Stimulated activated naive CD8-positive, alpha-beta T cell treated with anti-CD3 and anti-CD28 coated beads, Interleukin-15, Interleukin-2, amounts not matched to agents 100 U/mL and 50 U/mL, for 24 hours (primary cell): ENCODE measurements around the gene CRYBG3.

ENCODE experiments used
- ATAC-seq: fragments of 150-1000 bp; cut with Tn5 transposase; one replicate; pipeline ENCODE4 v1.10.0; 2021
- DNase-seq: peaks from one replicate; pipeline ENCODE4 v3.0.0; 2021

The CRYBG3 gene

DNA sequence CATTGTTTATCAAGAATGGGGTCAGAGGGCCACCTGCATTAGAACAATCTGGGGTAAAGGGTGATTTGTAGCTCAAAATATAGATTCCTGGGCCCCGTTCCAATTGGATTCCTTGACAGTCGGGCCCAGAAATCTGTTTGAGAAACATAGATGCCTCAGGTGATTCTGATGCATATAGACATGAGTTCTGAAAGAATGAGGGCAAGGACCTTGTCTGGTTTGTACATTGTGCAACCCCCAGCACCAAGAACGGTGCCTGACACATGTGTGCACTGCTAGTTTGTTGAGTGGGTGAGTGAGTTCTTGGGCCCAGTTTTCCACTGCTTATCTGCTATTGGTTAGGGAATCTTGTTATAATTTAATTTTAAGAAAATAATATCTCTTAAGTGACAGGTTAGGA is 16.6 kb downstream of the CRYBG3 start:
- no peak for ATAC-seq

DNA sequence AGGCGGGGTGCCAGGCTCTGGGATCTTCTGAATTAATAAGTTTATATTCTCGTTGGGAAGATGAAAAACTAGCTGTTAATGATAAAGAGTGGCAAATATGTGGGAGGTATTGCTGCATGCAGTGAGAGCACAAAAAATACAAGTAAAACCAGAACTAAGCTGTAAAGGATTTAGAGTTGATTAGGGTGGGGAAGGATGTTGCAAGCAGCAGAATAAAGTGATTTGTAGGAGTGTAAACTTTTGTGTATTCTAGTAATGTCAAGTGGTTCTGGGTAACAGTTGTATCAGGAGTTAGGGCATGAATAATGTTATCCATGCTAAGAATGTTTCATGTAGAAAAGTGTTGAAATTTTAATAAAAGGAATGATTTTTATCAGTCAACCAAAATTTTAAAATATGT is 18.1 kb downstream of the CRYBG3 start:
- DNase-seq (no peak), ATAC-seq (no peak)

More for the DNA sequence above, 16.6 kb downstream of the CRYBG3 start:
- no peak for DNase-seq

DNA sequence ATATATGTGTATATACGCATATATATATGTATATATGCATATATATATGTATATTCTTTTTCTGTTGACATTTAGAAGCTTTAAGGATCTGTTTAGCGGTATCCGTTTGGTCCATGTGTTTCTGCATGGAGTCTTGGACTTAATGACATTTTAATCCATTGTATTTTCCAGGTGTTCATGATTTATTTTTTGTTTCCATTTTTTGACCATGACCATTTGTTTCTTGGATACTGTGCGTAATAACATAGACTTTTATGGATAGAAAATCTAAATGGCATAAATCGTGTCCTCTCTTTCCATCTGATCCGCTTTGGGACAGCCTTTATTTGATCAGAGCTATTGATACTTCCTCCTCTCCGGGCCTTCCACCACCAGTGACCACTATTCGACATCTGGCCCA is 19.5 kb downstream of the CRYBG3 start:
- DNase-seq, result no peak
- no peak for ATAC-seq

DNA sequence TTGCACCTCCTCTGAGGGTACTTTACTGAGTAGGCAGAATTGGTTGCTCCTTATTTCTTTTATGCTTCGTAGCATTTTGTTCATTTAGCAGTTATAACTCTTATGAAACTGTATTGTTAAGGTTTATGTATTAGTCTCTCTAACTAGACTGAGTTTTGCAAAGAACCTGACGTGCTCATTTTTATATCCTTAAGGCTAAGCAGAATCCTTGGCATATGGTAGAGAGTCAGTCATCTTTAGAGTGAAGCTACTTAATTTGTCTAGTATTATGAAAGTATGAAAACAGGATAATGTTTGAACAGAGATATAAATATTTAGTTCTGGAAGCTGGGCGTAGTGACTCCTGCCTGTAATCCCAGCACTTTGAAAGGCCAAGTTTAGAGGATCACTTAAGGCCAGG is 20.1 kb downstream of the CRYBG3 start:
- DNase-seq, result no peak
- no peak for ATAC-seq

DNA sequence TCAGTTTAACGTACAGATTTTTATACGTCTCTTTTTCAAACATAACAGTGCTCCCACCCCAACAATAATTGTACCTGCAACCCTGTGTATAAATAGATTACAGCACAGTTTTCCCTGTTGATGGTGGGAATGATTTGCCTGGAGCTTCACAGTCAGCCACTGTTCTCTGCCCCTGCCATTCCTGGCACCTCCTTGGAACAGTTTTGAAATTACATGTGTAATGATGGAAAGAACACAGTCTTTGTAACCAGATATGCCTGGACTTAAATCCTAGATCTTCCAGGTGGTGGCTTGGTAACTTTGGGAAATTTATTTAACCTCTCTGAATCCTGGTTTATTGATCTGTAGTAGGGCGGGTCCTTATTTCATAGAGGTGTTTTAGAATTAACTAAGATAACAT is 27.0 kb downstream of the CRYBG3 start:
- DNase-seq (no peak), ATAC-seq (no peak)

DNA sequence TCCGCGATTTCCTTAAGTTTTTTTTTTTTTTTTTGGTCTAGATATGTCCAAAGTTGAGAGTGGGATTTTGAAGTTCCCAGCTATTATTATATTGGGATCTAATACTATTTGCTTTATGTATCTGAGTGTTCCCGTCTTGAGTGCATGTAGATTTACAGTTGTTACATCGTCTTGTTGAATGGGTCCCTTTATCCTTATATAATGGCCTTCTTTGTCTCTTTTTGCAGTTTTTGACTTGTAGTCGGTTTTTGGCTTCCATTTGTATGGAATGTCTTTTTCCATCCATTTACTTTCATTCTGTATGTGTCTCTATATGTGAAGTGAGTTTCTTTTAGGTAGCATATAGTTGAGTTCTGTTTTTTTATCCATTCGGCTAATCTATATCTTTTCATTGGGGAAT is 35.6 kb downstream of the CRYBG3 start:
- ATAC-seq (no peak), DNase-seq (no peak)

DNA sequence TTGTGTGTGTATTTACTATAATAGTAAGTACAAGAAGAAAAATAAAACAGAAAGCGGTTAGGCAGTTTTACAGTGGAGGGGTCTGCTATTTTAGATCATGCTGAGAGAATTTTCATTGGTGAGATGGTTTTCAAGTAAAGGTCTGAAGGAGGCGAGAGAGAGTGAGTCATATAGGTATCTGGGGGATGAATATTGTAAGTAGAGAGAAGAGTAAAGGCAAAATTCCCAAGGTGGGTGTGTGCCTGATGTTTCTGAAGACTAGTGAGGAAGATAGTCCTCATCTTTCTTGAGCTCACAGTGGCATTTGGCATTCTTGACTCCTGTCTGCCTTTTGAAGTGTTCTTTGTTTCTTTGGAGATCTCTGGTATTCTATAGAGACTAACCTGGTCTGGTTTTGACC is 38.6 kb downstream of the CRYBG3 start:
- ATAC-seq (no peak), DNase-seq (no peak)

DNA sequence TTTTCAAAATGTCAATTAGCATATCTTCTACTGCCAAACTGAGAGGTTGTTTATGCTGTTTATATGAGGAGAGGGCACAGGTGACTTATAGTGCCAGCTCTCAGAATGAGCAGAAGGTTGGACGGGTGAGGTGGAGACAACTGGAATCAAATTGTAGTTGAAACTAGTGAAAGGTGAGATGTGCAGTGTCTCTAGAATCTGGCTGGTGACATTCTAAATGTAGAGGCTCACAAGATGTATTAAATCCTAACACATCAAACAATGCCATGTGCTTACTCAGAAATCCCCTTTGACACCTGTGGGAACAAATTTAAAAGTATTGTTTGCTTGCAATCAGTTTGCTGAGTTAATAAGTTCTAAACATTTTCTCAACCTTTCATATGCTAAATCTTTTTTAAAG is 40.8 kb downstream of the CRYBG3 start:
- ATAC-seq (no peak), DNase-seq (no peak)

DNA sequence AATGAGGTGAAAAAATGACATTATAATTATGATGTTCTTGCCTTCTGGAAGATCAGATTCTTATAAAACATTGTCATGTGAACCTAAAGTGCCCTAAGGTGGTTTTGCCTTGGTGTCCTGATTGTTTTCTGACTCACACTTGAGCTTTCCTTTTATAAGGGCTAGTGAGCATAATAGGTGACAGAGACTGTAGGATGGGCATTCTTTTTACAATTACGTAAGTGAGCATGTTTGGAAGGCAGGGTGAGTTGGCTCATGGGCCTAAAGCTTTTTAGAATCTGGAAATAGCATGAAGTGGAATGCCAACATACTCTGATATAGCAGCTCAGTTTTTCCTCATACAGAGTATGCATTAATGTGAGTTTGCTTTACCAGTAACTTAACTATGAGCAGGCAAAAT is 41.2 kb downstream of the CRYBG3 start:
- ATAC-seq (no peak), DNase-seq (no peak)

DNA sequence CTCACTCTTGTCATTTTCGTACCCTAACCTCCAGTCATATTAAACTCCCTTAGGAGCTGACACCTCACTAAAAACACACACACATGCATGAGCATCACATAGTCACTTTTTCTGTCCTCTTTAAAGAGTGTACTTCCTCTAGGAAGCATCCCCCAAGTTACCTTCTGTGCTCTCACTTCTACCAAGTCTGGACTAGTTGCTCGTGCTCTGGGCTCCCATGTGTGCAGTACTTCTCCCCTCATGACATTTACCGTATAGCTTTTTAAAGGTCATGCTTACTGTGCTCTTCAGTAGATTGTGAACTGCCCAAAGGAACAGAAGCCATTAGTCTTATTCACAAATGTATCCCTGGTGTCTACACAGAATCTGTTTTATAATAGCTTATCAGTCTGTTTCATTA is 42.0 kb downstream of the CRYBG3 start:
- no peak for ATAC-seq

DNA sequence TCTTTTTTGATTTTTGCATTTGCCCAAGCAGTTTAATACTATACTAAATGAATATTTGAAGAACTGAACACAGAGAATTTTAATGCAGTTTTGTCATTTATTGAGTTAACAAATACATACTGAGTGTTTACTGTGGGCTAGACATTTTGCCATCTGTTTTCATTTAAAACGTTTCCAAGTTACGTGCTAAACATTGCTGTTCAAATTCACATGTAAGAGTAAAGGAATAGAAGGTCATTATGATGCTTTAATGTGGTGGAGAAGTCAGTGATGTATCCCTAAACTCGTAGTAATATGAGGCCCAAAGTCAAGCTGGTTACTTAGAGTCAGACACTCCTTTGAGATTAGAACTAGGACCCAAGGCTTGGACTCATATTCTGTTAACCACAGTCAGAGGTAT is 49.4 kb downstream of the CRYBG3 start:
- no peak for DNase-seq
- ATAC-seq, result no peak

More for the DNA sequence above, 42.0 kb downstream of the CRYBG3 start:
- no peak for DNase-seq

DNA sequence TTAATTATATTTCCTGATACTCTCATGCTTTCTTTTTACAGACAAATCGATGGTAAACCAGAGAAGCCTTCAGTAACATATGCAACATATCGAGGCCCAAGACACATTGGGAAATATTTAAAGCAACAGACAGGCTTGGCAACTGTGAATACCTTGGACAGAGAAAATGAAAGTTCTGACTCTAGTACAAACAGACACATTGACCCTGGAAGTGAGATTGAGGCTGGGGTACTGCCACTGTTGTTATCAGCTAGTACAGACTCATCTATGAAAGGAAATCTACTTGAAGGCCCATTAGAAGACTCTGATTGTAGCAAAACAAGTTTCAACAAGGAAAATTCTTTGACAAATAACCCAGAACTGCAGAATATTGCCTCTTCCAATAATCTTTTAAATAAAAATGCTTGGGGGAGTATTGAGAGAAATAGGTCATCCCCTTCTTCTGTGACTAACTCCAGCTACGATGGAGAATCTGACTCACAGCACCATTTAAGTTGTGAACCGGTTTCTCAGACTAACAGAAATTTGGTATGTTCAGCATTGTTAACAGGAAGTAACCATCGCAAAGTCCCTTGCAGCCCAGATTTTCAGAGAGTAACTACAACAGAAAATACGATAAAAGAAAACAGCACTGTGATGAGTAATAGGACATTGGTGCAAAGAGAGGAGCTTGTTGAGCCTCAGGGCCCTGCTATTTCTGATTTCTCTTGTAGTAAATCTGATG is 50.2 kb downstream of the CRYBG3 start:
- DNase-seq, result peak; percentile 17
- ATAC-seq, result peak; percentile 93

DNA sequence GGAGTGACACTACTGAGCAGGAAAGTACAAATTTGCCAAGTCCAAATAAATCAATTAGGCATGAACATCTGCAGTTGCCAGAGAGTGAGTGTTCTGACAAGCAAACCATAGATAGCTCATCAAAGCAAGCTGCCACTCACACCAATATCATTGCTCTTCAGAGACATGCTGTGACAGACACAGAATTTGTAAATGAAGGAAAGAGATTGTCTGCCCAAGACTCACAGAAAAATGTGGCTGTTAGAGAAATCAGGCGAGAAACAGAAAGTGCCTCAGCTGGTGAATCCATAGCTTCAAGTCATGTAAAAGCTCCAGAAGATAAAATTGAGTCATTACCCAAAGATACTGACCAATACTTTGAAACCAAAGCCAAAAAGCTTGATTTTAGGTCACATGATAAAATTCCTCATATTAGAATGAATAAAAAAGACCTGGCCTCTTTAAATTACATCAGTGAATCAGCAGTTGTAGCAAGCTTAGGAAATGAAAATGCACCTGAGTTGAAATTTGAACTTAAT is 50.8 kb downstream of the CRYBG3 start:
- DNase-seq (no peak), ATAC-seq (no peak)

DNA sequence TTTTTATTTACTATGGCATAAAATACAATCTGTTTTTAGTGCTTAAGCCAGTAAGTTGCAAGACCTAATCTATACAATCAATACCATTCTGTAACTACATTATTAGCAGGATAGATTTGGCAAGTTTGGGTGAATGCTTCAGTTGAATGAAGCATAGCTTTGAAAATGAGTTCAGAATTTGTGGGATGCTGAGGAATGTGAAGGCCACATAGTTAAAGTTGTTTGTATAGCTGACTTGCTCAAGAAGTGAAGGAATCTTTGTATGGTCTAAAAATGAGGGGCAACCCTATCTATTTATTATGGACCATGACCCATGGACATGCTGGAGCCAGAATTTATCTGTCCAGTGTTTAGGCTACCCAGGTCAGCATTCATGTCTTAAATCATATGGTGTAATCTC is 58.5 kb downstream of the CRYBG3 start:
- DNase-seq (no peak), ATAC-seq (no peak)

DNA sequence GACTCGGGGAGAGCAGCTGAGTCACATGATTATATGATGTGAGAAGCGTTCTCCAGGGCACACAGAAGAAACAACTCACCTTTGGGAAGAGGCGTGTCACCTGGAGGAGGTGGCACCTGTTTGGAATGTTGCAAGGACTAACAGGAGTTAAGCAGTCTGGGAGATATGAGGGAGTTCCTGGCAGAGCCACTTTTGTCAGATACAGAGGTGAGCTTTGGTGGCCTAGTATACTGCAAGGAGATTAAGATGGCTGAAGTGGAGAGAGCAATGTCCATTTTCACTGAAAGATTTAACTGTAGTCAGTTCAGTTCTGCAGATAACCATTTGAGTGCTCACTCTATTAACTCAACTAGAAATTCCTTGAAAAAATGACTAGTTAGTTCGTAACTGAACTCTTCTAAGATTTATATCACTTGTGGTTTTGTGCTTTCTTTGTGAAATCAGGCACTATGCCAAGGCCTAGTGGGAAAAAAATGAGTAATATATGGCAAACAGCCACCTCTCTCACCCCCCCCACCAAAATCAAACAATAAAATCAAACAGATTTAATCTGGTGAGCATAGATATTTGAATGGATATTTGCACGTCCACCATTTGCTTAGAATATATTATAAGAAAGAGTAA is 61.3 kb downstream of the CRYBG3 start:
- DNase-seq, result no peak
- peak; percentile 73 for ATAC-seq

DNA sequence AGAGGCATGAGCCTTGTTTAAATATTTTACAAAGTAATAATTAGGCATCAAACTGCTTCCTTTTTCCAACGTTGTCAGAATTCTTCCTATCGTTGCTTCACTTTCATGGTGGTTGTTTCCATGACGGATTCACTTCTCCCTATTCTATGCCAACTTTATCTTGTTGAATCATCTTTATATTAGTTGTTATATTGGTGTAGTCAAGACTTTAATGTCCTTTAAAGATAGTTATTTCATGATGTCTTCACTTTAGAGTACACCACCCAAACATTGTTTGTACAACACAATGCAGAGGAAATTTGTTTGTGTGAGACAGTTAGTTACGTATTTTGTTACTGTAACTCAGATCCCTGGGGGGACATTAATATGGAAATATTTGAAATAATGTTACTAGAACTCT is 61.9 kb downstream of the CRYBG3 start:
- ATAC-seq (no peak), DNase-seq (no peak)

DNA sequence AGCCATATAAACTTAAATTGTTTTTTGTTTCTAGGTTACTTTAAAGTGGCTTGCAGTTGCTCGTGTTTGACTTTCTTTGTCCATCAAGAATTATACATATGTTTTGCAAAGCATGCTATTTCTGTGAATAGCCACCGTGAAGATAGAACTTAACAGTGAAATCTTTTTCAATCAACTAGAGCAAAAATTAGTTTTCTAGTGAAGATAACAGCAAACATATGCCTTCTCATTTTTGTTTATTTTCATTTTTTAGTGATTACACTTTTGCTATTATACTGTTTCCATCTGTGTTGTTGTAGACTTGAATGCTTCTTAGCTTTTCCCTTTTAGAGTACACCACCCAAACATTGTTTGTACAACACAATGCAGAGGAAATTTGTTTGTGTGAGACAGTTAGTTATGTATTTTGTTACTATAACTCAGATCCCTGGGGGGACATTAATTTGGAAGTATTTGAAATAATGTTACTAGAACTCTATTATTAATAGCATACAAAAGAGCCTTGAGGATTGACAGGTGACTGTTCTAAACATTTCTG is 62.8 kb downstream of the CRYBG3 start:
- no peak for ATAC-seq
- no peak for DNase-seq

DNA sequence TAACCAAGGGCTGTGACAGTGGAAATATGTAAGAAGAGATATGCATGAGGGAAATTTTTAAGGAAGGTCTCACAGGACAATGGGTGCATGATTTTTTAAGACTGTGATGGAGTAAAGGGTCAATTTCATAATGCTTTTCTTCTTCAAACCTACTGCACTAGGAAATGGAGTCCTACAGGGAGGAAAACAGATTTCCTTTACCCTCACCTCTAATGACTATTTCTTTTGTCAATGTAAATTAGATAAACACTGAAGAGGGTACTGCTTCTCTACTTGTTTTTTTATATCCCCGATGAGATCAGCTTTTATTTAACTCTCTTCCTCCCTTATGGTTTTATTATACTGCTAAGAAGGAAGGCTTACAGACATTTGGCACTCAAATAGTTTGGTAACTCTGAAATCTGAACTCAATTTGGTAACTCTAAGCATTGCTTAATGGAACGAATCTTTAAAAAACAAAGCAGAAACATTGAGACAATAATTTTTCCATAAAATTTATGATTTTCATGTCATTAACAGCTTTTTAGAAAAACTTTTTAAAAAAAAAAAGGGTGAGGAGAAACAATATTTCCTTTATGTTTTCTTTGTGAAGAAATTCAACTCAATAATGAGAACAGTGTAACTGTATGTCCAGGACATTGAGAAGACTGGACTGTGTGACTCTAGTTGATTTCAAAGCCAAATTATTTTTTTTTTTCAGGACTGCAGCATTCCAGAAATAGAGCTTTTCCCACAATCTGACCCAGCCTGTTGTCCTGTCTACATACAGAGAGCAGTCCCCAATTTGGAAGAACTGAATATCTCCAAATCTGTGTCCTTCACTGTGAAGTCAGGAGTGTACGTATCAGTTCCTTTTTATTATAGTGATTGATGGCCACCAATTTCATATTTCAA is 64.4 kb downstream of the CRYBG3 start:
- ATAC-seq (no peak), DNase-seq (no peak)

DNA sequence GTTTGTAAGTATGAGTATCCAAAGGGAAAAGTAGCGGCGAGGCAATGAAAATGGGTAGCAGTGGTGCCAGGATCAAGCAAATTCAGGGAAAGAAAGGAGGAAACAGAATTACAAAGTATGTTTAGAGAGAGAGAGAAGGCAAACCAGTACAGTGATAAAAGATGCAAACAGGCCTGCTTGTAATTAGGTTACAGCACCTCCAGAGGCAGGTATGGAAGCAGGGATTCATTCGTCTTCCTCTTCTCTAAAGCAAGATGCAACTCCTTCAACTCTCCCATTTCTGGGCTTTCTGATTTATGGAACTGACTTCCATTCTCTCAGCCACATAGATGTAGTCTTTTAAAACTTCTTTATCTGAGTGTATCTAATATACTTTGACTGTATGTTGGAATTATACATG is 68.0 kb downstream of the CRYBG3 start:
- DNase-seq (no peak), ATAC-seq (no peak)

DNA sequence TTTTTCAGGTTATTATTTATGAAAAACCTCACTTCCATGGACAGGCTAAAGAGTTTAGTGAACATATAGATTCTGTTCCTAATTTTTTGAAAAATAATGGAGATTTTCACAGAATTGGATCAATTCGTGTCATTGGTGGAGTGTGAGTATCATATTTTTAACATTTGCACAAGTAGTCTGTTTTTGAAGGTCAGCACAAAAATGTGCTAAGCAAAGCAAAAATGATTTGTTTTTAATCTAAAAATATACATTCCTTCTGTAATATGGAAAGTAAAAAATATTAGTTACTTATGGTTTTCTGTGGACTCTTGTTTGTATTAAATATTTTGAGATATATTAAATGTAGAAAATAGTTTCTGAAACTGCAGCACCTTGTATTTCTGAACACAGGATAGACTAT is 71.0 kb downstream of the CRYBG3 start:
- ATAC-seq (no peak), DNase-seq (no peak)

DNA sequence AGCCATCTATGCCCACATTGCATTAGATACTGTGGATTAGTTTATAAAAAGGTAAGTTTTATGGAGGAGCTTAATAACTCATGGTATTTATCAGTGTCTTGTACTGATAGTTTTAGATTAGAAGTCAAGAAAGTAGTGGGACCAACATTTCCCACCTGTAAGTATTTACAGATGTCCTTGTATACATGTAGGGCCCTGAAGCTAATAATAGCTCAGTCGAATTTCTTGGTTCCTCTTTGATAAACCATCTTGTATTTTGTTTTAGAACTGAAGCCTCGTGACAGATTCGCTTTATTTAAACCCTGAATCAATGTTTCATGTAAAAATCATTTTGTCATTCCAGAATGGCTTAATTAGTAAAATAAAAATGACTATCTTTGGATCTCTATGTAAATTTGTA is 73.4 kb downstream of the CRYBG3 start:
- ATAC-seq (no peak), DNase-seq (no peak)

DNA sequence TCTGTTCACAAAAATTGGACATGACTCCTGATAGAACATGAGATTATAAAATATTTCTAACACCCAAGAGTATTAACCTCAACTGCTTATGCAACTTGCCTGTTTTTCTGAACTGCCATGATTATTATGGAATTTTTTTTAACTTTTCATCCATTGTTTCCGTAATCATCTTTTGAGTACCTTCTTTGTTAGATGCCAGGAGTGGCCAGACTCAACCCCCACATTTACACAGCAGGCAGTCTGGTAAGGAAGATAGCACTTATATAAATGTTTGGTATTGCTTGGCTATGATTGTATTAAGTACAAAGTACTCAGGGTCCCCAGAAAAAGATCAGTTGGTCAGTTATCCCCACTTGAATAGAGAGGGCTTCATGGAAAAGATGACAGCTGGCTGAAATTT is 74.3 kb downstream of the CRYBG3 start:
- ATAC-seq, result no peak
- DNase-seq, result no peak

DNA sequence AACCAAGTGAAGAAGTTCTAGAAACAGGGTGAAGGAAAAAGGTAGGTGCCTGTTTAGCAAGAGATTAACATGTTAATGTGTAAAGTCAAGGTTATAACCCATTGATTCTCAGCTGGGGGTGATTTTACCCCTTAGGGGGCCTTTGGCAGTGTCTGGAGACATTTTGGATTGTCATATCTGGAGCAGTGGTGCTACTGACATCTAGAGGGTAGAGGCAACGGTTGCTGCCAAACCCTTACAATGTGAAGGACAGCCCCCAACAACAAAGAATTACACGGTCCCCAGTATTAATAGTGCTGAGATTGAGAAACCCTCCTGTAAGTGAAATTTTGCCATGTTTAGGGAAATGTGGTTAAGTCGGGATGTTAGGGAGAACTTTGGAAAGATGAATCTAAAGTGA is 74.7 kb downstream of the CRYBG3 start:
- ATAC-seq, result no peak
- no peak for DNase-seq
